ENCODE data around the gene CBFA2T2.

The CBFA2T2 gene

GRCh38 chr20:33594743-33595142 lies 104.8 kb downstream of the CBFA2T2 start:
- Histone ChIP-seq H3K27me3 (replicated peaks; ENCODE audit: control insufficient read depth, insufficient read depth, low read length) (no peaks in the 10 kb centered on the region), H3K4me3 (replicated peaks; ENCODE audit: low read depth, low read length) (no peak overlapping the region), H3K36me3 (ENCODE audit: control insufficient read depth, insufficient read depth, low read length) (peaks cover 1% of the 10 kb centered on the region; the same call in 1 of the 2 replicates)
- TF ChIP-seq, protein P1, sequence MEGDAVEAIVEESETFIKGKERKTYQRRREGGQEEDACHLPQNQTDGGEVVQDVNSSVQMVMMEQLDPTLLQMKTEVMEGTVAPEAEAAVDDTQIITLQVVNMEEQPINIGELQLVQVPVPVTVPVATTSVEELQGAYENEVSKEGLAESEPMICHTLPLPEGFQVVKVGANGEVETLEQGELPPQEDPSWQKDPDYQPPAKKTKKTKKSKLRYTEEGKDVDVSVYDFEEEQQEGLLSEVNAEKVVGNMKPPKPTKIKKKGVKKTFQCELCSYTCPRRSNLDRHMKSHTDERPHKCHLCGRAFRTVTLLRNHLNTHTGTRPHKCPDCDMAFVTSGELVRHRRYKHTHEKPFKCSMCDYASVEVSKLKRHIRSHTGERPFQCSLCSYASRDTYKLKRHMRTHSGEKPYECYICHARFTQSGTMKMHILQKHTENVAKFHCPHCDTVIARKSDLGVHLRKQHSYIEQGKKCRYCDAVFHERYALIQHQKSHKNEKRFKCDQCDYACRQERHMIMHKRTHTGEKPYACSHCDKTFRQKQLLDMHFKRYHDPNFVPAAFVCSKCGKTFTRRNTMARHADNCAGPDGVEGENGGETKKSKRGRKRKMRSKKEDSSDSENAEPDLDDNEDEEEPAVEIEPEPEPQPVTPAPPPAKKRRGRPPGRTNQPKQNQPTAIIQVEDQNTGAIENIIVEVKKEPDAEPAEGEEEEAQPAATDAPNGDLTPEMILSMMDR (IDR thresholded peaks at IDR 0.05; ENCODE audit: insufficient read depth, low read length, poor library complexity, severe bottlenecking): no peak
- DNase-seq (ENCODE audit: extremely low read depth, insufficient read length): no peak

DNA sequence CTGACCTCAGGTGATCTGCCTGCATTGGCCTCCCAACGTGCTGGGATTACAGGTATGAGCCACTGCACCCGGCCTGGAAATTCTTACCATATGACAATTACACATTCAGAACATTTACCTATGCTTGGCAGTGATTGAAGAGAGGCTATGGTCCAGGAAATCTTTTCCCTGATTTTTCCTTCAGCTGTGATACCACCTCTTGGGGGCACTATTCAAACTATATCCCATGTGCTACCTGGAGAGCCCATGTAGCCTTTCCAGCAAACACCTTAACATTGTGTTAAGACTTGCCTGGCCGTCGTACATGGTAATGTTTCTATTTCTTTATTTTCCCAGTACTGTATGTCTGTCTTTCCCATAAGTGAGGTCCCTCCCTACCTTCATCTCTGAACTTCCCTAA lies 110.5 kb downstream of the CBFA2T2 start:
- Histone ChIP-seq H3K36me3 (ENCODE audit: control insufficient read depth, insufficient read depth, low read length) (peaks cover 1% of the 10 kb centered on the region; the same call in 1 of the 2 replicates), H3K27me3 (replicated peaks; ENCODE audit: control insufficient read depth, insufficient read depth, low read length) (no peaks in the 10 kb centered on the region), H3K4me3 (replicated peaks; ENCODE audit: low read depth, low read length) (no peak overlapping the region)
- TF ChIP-seq, protein P1 (IDR thresholded peaks at IDR 0.05; ENCODE audit: insufficient read depth, low read length, poor library complexity, severe bottlenecking): no peak
- no peak for DNase-seq (ENCODE audit: extremely low read depth, insufficient read length)

- H3K36me3 ChIP-seq (ENCODE audit: control insufficient read depth, insufficient read depth, low read length): peaks cover 1% of the 10 kb centered on the region; the same call in 1 of the 2 replicates
- TF ChIP-seq, protein P1 (IDR thresholded peaks at IDR 0.05; ENCODE audit: insufficient read depth, low read length, poor library complexity, severe bottlenecking): no peak
- no peaks in the 10 kb centered on the region for H3K27me3 ChIP-seq (replicated peaks; ENCODE audit: control insufficient read depth, insufficient read depth, low read length)
- no peak overlapping the region for H3K4me3 ChIP-seq (replicated peaks; ENCODE audit: low read depth, low read length)
- DNase-seq (ENCODE audit: extremely low read depth, insufficient read length): no peak
Measured at GRCh38 chr20:33600981-33601380, 111.1 kb downstream of the CBFA2T2 start.

GRCh38 chr20:33601861-33602260 lies 112.0 kb downstream of the CBFA2T2 start:
- Histone ChIP-seq H3K27me3 (replicated peaks; ENCODE audit: control insufficient read depth, insufficient read depth, low read length) (no peaks in the 10 kb centered on the region), H3K36me3 (ENCODE audit: control insufficient read depth, insufficient read depth, low read length) (peaks cover 1% of the 10 kb centered on the region; the same call in 1 of the 2 replicates), H3K4me3 (replicated peaks; ENCODE audit: low read depth, low read length) (no peak overlapping the region)
- no peak for DNase-seq (ENCODE audit: extremely low read depth, insufficient read length)
- TF ChIP-seq, protein P1 (IDR thresholded peaks at IDR 0.05; ENCODE audit: insufficient read depth, low read length, poor library complexity, severe bottlenecking): no peak

DNA sequence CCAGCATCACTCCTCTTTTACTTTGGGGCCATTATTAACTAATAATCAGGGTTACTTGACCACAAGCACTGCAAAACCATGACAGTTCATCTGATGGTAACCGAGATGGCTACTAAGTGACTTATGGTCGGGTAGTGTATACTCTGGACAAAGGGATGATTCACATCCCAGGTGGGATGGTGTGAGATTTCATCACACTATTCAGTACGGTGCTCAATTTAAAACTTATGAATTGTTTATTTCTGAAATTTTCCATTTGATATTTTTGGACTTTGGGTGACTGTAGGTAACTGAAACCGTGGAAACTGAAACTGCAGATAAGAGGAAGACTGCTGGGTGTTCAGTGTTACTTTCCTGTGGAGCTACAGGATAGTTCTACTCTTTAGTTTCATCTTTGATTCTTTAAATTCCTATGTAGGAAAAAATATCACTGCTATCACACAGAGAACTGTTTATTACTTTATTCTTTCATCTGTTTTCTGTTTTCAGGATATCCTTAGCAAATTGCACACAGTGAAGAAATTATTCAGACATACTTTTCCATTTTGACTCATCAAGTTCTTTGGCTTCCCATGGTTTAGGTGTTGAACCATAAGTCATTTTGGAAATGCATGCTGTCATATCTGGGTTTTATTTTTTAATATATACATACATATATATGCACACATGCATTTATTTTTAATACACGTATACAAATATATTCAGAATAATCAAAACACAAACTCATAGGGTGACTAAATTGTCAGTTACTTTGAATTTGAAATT lies 113.1 kb downstream of the CBFA2T2 start:
- H3K4me3 ChIP-seq (replicated peaks; ENCODE audit: low read depth, low read length): no peak overlapping the region; the same call in 1 of the 2 replicates
- H3K27me3 ChIP-seq (replicated peaks; ENCODE audit: control insufficient read depth, insufficient read depth, low read length): no peaks in the 10 kb centered on the region
- peak; percentile 24 for DNase-seq (ENCODE audit: extremely low read depth, insufficient read length)
- H3K36me3 ChIP-seq (ENCODE audit: control insufficient read depth, insufficient read depth, low read length): no peaks in the 10 kb centered on the region; the same call in 1 of the 2 replicates
- TF ChIP-seq, protein P1 (IDR thresholded peaks at IDR 0.05; ENCODE audit: insufficient read depth, low read length, poor library complexity, severe bottlenecking): no peak

Measured in GM06990 (cell line).